ENCODE data around the gene NXNL1.

The NXNL1 gene

DNA sequence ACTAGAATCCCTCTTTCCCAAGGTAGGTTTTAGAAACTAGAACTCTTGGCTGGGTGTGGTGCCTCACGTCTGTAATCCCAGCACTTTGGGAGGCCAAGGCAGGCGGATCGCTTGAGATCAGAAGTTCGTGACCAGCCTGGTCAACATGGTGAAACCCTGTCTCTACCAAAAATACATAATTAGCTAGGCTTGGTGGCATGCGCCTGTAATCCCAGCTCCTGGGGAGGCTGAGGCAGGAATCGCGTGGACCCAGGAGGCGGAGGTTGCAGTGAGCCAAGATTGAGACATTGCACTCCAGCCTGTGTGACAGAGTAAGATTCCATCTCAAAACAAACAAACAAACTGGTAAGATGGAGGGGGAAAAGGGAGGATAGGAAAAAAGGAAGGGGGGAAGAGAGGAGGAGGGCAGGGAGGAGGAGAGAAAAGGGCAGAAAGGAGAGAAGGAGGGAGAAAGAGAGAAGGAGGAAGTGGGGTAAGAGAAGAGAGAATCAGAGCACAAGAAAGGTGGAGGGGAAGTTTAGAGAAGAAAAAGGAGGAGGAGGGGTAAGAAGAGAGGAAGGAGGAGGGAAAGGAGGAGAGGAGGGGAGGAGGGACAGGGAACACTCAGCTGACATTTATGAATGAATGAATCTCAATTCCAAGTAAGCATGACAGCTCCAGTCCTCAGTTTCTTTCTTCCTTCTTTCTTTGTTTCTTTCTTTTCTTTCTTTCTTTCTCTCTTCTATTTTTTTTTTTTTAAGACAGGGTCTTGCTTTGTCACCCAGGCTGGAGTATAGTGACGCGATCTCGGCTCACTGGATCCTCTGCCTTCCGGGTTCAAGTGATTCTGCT, 7.0 kb upstream of the NXNL1 start:
- H3K4me3 ChIP-seq (replicated peaks; ENCODE audit: low read depth, low read length) = no peak overlapping the region
- TF ChIP-seq, protein P1, sequence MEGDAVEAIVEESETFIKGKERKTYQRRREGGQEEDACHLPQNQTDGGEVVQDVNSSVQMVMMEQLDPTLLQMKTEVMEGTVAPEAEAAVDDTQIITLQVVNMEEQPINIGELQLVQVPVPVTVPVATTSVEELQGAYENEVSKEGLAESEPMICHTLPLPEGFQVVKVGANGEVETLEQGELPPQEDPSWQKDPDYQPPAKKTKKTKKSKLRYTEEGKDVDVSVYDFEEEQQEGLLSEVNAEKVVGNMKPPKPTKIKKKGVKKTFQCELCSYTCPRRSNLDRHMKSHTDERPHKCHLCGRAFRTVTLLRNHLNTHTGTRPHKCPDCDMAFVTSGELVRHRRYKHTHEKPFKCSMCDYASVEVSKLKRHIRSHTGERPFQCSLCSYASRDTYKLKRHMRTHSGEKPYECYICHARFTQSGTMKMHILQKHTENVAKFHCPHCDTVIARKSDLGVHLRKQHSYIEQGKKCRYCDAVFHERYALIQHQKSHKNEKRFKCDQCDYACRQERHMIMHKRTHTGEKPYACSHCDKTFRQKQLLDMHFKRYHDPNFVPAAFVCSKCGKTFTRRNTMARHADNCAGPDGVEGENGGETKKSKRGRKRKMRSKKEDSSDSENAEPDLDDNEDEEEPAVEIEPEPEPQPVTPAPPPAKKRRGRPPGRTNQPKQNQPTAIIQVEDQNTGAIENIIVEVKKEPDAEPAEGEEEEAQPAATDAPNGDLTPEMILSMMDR (IDR thresholded peaks at IDR 0.05; ENCODE audit: low read length, missing control alignments) = no peak
- DNase-seq (ENCODE audit: low read depth) = no peak

DNA sequence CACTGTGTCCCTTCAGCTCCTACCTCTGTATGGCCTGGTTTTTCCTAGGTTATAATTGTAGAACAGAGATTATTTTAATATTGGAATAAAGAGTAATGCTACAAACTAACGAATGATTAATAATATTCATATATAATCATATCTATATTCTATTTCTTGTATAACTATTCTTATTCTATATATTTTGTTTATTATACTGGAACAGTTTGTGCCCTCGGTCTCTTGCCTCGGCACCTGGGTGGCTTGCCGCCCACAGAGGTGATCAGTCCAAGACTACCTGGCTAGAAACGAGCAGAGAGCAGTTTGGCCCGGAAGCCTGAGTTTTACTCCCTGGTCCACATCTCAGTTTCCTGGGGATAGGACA, 5.7 kb upstream of the NXNL1 start:
- H3K4me3 ChIP-seq (replicated peaks; ENCODE audit: low read depth, low read length) = no peak overlapping the region
- TF ChIP-seq, protein P1 (IDR thresholded peaks at IDR 0.05; ENCODE audit: low read length, missing control alignments) = no peak
- no peak for DNase-seq (ENCODE audit: low read depth)

DNA sequence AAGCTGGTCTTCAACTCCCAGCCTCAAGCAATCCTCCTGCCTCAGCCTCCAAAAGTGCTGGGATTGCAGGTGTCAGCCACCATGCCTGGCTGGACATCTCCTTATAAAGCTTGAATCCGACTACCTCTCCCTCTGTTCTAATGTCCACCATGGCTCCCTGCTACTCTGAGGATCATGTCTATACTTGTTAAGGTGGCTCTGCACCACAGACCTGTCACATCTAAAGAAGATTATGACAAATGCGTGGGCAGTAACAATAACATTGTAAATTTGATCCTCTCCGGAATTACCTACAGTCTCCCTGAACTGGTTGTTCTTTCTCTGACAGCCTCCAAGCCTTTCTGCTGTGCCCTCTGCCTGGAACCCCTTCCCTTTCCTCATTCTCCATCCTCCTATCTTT, 1.8 kb downstream of the NXNL1 start:
- DNase-seq (ENCODE audit: low read depth) = no peak
- no peak overlapping the region for H3K4me3 ChIP-seq (replicated peaks; ENCODE audit: low read depth, low read length)
- TF ChIP-seq, protein P1 (IDR thresholded peaks at IDR 0.05; ENCODE audit: low read length, missing control alignments) = no peak

DNA sequence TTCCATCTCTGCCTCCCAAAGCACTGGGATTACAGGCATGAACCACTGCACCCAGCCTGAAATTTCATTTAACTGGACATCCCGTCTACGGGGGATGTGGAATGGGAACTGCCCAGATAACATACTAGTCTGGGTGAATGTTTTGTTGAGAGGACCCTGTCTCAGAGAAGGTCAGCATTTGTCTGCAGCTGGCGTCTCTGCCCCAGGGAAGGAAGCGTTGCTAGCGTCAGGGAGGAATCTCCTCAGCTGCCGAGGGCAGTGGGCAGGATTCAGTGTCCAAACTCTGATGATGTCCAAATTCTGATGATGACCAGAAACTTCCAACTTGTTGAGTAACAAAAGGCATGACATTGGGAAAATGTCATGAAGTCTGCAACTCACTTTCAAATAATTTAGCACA, 3.1 kb downstream of the NXNL1 start:
- TF ChIP-seq, protein P1 (IDR thresholded peaks at IDR 0.05; ENCODE audit: low read length, missing control alignments) = no peak
- peak; percentile 20 for DNase-seq (ENCODE audit: low read depth)
- no peak overlapping the region for H3K4me3 ChIP-seq (replicated peaks; ENCODE audit: low read depth, low read length)

DNA sequence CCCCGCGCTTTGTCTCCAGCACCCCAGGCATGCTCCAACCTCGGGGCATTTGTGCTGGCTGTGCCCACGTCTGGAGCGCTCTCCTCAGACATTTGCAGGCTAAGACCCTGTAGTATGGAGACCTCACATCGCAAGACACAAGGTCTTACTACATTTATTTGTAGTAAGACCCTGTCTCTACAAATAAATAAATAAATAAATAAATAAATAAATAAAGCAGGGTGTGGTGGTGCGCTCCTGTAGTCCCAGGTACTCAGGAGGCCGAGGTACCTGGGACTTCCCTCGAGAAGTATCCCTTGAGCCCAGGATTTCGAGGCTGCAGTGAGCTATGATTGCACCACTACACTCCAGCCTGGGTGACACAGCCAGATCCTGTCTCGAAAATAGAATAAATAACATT, 4.6 kb downstream of the NXNL1 start:
- TF ChIP-seq, protein P1 (IDR thresholded peaks at IDR 0.05; ENCODE audit: low read length, missing control alignments) = no peak
- H3K4me3 ChIP-seq (replicated peaks; ENCODE audit: low read depth, low read length) = no peak overlapping the region
- DNase-seq (ENCODE audit: low read depth) = no peak

DNA sequence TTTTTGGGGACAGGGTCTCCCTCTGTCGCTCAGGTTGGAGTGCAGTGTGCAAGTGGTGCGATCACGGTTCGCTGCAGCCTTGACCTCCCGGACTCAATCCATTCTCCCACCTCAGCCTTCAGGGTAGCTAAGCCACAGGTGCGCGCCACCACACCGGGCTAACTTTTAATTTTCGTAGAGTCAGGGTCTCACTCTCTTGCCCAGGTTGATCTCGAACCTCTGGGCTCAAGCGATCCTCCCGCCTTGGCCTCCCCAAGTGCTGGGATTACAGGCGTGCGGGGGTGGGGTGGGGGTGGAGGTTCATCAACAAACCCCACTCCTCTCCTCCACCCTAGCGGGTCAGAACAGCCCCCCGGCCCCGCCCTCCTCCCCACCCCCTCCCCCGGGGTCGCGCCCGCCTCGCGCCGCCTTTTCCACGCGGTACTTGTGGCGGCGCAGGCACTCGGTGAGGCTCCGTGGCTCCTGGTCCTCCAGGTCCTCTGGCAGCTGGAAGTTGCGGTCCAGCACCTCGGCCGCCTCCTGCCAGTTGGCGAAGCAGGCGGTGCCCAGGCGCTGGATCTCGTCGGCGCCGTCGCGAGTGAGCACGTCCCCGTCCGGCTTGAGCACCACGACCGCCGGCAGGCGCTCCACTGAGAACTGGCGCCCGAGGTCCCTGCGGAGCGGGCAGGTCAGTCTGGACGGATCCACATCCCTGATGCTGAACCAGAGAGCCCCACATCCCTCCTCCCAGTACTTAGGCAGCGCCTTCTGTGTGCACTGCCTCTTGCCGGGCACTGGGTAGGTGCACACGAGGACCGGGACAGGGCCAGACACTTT, 5.2 kb downstream of the NXNL1 start:
- TF ChIP-seq, protein P1 (IDR thresholded peaks at IDR 0.05; ENCODE audit: low read length, missing control alignments) = no peak
- H3K4me3 ChIP-seq (replicated peaks; ENCODE audit: low read depth, low read length) = no peak overlapping the region
- no peak for DNase-seq (ENCODE audit: low read depth)

Data from fibroblast of pulmonary artery (primary cell).